NCI-H526 (cell line): ENCODE measurements around the gene DCHS2.

ENCODE experiments used
- DNase-seq, 2 experiments: peaks; one replicate each; lab custom pipeline; 2025; lab: John Stamatoyannopoulos, UW

The DCHS2 gene

DNA sequence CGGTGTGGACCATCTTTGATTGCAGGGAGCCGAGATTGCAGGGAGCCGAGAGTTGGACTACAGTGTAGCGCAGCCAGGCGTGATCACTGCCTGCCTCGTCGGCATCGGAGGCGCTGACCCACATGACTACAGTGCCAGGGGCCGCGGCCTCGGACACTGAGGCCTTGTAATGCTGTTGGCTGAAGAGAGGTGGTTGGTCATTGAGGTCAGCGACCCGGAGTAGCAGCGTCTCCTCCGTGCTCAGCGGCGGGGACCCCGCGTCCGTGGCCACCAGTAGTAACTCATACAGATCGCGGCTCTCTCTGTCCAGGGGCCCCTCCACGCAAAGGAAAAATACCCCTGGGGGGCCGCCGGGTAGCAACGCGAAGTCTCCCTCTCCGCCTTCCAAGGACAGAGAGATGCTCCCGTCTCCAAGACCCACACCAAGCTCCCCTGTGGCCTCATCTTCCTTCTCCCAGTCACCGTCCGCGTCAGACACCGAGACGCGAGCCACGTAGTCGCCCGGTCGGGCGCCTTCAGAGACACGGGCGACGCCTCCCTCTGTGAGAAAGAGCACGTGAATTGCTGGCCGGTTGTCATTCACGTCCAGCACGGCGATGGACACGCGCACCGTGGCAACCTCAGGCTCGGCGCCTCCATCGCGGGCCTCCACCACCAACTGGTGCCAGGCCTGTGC, 1.9 kb downstream of the DCHS2 start:
- DNase-seq = no peak

DNA sequence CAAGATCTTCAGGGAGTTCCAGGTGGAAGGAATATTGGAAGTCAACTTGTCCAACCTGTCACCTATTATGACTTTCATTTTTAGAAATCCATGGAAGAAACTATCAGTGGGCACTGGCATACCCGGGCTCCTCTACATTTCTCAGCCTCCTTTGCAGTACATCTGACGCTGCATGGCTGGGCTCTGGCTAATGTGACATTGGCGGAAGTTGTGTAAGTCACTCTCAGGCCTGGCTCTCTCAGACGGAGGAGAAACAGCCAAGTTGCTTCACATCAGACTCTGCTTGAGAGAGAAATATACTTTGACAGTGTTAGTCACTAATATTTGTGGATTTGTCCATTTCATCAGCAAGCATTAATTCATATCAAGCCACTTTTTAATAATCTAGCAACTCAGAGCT, 4.5 kb downstream of the DCHS2 start:
- DNase-seq = no peak

DNA sequence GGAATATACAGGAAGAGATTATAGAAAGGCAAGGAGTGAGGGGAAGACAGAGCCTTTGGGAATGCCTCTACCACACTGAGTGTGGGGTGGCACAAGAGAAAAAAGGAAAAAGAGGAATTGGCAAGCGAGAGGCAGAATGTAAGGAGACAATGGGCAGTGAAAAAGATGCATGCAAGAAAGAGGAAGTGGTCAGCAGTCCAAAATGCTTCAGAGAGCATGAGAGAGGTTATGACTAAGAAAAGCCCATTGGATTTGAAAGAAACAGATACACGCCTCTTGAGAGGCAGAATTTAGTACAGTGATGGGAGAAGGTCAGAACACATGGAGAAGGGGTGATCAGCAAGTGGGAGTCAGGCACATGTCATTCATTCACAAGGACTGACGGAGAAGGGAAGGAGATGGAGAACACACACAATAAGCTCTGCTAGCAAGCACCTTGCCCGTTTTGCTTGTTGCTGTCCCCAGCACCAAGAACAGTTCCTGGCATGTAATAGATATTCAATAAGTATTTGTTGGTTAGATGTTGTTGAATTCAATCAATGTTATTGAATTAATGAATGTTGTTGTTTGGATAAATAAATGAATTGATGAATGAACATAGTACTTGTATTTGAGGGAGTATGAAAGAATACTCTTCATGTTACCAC, 6.3 kb downstream of the DCHS2 start:
- no peak for DNase-seq

DNA sequence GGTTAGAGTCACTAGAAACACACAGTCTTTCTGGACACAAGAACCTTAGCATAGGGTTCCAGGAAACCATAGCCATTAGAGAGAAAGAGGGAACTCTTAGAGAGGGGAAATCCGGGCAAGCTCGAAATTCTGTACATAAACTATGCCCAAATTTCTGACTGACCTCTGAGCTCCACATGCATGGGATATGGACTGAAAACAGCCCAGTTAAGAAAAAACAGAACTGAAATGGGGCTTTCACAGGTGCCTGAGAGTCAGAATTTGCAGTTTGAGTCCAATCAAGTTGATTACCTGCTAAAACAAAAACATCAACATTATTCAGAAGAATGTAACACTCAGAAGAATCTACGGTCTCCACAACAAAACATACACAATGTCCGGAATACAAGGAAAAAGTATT, 13.1 kb downstream of the DCHS2 start:
- no peak for DNase-seq

DNA sequence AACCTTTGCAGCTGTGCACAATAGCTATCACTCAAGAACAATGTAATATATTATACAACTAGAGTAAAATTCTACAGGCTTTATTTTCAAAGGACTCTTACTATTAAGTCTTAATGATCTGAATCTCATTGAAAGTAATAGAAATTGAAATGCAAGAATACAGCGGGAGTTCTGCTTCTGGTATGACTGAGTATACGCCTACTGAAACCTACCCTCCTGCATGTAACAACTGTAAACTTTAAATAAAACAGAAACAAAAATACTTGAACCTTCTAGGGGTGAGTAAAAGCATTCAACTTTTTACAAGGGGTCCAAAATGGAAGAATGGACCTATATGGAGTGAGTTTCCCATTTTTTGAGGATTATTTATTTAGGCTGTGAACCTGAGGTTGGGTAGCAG, 13.5 kb downstream of the DCHS2 start:
- DNase-seq = no peak

DNA sequence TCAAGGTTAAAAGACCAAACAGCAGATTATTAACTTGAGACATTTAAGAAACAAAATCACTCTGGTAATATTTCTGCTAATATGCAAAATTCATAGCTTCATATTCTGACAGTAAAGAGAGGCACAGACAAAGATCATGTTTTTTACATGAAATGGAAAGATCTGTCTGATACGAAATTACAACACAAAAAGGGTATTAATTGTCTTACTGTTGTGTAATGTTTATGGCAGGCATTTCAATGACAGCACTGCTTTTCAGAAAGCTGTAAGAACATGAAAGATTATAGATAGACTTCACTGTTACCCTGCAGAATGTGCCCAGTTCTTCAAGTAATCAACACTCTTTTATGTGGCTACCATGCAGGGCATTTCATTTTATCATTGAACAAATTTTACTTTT, 15.4 kb downstream of the DCHS2 start:
- DNase-seq = no peak

DNA sequence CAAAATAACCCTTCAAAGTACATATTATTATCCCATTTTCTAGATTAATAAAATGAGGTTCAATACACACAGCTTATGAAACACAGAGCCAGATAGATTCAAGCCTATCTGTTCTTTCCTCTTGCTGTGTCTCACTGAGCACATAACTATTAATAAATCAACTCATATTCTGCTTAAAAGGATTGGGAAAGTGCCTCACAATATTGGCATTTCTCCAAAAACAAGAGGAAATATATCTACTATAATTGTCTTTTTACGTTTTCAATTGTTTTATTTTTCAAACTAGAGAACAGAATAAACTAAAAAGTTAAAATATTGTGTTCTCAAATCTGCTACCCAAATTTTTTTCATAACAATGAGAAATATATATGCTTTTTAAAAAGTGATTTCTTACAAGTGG, 15.8 kb downstream of the DCHS2 start:
- DNase-seq = no peak

DNA sequence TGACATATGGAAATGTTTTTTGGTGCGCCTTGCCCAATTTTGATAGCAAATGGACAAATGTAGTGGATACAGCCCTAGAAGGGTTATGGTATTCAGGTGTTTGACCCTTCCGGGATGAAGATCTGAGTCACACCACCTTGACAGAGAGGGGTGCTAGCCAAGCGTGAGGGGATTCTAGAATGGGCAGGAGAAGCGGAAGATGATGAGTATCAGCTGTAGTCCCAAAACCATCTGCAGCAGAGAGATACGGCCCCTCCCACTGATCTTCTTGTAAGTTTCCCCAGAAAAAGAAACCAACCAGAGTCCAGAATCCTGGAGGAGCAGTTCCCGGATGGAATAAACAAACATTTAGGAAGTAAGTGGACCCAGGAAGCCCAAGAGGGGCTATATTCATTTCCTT, 18.1 kb downstream of the DCHS2 start:
- no peak for DNase-seq

DNA sequence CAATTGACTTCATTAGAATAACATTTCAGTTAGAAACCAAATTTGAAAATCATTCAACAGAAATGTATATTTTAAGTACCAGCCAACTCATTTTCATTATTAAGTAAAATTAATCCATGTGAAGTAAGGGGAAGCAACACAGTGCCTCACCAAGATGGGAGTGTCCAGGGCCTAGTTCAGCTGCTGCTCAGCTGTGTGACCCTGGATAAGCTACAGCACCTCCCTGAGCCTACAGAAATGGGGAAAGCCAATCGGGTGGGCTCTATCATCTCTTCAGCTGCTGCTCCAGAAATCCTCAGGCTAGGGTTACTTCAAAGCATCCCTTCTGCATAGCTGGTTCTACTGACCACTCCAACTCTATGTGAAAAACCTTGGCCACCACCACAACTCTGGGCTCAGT, 18.7 kb downstream of the DCHS2 start:
- no peak for DNase-seq

DNA sequence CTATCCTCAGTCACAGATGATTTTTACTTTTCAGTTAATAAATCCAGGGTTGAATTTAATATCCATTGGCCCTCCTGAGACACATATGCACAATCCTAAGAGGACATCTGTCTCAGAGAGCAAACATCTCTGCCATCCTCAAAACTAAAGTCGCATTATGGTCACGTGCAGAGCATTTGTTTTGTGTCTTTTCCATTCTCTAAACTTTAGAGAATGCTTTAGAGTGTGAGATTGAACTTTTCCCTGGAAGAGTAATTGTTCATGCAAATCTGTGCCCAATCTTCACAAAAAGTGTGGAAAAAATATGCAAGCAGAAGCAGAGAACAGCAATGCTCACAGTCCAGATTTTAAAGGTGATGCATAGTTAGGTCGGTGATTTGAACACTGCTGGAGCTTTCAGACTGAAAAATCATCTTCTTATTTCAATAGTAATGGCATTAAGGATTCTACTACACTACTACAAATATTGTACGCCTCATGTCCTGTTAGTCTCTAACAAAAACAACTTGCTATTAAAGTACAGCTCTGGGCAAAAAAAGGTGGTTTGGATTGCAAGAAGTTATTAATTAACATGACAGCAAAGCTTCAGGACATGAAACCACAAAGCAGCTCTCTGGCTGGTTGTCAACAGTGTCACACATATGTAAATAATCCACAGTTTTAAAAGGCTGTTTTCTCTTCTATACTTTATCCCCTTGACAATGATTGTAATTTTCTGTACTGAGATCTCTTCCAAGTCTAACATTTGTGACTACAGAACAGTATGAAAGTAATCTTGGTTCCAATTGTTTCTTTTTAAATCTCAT, 19.9 kb downstream of the DCHS2 start:
- DNase-seq = peak in 1 of 2 experiments; percentile 48

DNA sequence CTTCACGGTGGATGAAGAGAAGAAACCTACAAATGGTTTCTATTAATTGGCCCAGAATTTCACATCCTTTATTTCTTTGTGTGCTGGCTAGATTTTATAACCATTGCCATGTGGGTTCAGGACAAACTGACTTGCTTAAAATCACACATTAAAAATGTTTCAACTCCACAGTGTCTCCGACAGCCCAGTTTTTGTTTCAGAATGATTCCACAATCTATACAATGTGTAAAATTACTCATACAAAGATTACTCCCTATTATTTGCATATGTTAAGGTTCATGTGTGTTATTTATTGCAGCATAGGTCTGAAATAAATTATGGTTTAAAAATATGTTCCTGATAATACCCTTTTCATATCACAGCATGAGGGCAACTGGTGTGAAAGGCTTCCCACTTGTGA, 20.6 kb downstream of the DCHS2 start:
- no peak for DNase-seq

DNA sequence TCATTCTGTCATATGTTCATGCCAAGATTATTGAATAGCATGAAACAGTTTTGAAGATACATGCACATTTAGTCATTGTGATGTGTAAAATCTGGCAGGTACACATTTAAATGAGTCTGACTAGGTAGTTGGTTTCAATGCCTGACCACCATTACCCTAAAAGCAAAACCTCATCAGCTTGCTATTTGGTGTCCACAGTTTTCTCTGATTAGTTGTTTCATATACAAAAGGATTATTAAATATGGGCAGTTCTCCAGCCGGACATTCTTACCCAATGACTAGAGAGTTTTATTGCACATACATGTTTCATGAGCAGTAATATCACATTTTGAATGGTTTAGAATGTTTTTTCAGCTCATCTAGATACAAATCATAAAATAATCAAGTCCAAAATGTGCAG, 23.7 kb downstream of the DCHS2 start:
- DNase-seq = no peak

DNA sequence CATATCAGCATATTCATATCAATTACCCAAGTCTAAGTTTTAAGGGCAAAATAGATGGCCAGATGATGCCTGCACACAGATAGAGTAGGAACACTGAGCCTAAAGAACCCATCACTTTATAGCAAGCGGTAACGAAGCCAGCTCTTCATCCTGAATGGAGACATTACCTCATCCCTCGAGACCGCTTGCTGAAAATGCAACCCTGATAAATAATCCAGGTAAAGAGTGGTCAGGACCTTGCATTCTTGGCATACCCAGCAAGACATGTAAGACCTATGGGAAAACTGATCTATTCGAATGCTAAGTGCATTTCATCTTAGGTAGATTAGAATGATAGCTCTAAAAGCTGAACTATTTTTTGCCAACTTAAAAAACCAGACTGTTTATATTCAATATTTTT, 25.3 kb downstream of the DCHS2 start:
- no peak for DNase-seq

DNA sequence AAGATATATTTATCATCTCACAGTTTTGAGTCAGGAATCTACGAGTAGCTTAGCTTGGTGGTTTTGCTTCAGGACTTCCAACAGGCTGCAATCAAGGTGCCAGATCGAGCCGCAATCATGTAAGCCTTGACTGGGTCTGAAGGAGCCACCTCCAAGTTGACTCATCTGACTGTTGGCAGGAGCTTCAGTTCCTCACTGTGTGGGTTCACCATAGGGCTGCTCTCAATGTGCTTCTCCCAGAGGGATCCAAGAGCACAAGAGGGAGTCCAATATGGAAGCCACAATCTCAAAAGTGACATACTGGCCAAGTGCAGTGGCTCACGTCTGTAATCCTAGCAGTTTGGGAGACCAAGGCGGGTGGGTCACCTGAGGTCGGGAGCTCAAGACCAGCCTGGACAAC, 26.5 kb downstream of the DCHS2 start:
- DNase-seq = no peak

DNA sequence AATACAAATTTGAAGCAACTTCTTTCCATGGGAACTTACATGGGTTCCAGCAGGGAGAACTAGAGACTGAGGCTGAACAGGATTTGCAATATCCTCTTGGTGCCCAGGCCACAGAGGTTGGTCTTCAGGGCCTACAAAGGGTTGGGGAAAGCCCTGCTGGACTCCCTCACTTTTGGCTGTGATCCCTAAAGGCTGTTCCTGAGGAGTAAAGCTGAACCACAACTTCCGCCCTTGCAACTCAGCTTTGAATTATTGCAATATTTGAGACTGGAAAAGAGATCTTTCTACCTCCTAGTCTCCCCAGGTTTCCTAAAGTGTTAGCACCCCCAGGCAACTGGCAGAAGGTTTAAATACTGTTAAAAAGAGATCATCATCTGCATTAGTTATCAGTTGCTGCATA, 26.9 kb downstream of the DCHS2 start:
- DNase-seq = no peak

DNA sequence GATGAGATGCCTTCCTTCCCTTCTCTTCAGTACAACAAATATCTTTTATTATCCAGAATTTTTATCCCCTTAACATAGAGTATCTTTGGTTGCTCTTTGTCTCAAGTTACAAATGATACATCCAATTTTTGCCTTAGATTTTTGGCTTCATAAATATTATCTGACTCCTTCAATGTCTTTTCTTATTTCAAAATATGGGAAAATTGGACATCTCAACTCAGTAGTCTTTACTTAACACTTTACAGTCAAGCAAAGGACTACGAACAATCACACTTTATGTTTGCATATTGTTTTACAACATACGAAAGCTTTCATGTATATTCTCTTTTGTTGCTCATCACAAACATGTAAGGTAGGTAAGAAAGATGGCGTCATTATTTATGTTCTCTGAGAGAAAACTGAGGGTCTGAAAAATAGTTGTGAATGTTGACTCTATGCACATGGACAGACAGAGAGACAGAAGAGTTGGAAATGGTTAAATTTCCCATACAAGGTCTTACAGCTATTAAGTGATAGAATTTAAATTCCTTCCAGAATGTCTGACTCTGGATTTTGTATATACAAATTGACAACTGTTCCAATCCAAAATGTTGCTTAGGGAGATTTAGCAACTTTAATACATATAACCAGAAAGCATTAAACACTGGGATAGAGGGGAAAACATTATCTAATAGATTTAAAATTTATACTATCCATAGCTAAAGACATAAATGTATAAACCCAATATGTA, 29.4 kb downstream of the DCHS2 start:
- DNase-seq = no peak

DNA sequence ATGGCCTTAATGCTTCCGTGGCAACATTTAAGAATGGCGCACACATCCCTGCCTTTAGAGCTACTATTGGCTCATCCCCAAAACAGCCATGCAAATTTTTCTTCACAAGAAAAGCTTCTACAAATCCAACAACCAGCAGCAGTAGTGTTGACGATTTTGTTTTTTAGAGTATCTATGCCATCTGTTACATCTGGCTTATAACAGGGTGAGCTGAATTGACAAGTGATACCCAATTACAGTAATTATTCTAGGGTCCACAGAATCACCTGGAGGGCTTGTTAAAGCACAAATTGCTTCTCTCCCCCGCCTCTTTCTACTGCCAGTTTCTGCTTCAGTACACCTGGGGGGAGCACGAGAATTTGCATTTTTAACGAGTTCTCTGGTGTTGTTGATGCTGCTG, 34.1 kb downstream of the DCHS2 start:
- DNase-seq = peak; percentile 92 to 95

DNA sequence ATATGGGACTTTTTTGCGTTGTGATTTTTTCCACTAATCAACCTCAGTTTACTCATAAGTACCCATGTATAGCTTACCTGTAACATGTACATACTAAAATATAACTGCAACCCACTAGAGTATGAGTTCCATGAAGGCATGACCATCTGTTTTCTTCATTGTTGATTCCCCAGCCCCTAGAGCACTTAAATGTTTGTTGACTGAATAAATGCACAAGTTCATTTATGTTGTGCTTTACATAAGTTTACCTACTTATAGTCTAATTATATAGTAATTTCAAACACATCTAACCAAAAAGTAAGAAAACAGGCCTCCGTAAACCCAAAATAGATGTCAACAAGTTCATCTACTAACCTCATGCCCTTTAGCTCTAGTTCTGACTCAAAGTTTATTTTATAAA, 34.7 kb downstream of the DCHS2 start:
- no peak for DNase-seq

DNA sequence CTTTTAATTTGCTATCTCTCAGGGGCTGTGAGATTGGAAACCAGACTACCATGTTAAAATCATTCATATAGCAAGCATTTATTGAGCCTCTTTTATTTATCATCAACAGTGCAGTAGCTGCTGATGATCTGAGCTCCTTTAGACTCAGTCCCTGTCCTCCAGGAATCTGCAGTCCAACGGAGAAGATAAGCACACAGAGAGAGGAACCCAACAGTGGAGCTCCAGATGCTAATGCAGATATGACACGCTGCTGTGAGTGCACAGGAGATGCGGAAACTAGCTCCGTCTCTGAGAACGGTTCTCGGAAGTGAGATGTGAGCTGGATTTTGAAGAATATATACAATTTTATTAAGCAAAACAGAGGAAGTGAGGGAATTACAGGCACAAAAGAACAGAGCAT, 35.4 kb downstream of the DCHS2 start:
- no peak for DNase-seq

DNA sequence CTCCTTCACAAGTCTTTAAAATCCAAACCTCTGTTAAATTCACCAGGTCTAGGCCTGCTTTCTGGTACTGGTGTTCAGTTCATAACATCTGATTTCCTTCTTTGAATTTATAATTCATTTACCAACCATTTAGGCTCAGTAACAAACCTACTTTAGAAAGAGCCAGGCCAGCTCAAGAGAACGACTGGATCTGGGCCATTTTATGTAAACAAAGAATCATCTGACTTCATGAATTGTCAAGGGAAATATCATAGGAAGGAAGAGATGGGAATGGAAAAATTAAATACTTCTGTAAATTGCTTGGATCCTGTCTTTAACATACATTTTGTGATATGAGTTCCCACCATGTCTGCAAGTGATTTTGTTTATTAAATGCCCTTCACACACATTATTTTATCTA, 36.5 kb downstream of the DCHS2 start:
- no peak for DNase-seq

DNA sequence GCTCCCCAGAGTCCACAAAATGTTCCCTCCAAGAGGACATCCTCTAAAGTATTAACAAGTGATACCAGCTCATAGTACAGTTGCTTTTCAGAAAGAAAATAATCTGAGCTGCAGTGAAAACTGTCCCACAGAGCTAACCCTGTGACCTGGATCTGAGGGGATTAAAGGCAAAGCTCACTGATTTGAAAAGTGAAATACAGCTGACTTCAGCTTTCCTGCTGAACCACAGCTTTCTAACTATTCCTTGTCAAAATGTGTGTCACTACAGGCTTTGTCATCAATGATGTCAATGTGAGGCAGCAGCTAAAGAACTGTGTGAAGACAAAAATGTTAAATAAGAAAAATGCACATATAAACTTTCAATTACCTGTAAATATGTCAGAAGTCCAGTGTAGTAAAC, 36.9 kb downstream of the DCHS2 start:
- DNase-seq = no peak

DNA sequence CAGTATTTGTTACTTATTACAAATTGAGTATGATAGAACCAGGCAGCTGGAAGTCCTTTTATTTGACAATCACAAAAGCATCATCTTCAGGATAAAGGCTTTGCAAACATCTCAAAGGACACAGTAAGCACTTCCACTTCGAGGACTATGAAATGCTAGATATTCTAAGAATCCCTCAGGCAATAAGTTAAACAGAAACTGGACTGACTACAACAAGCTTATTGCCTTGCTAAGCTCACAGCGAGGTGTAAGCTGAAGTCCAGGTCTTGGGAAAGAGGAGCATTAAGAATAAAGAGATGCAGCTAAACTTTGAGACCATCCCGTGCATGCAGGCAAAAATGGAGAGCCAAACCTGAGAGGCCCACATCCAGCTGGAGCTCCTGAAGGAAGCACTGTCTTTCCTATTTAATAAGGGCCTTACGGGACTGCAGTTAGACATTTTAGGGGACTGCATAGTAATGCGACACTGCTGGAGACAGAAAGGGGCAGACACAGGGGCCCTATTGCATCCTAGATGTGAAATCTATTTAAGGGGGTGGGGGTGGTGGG, 38.7 kb downstream of the DCHS2 start:
- no peak for DNase-seq
